ENCODE results near the gene RAB11FIP4.

RAB11FIP4 gene

GRCh38 chr17:31416503-31416923 is 25.0 kb downstream of the RAB11FIP4 start:
- Histone ChIP-seq H3K4me3 (ENCODE audit: low read depth in 1 of 2, low read length in 2 of 2) (no peak overlapping the region), H3K4me1 (ENCODE audit: insufficient read depth, low read length) (no peaks in the 10 kb centered on the region), H4K20me1 (ENCODE audit: insufficient read depth, low read length) (no peaks in the 10 kb centered on the region; the same call in 1 of the 2 replicates), H3K27me3 (ENCODE audit: insufficient read depth, low read length, poor library complexity) (peaks cover 12% of the 10 kb centered on the region), H3K36me3 (ENCODE audit: insufficient read depth, low read length) (no peaks in the 10 kb centered on the region), H3K79me2 (ENCODE audit: insufficient read depth, low read length) (no peaks in the 10 kb centered on the region), H3K9me3 (ENCODE audit: insufficient read depth, low read length, severe bottlenecking) (no peaks in the 10 kb centered on the region), H2AFZ (ENCODE audit: low read depth, low read length) (no peak overlapping the region), H3K27ac (ENCODE audit: low read length) (no peak overlapping the region), H3K9ac (ENCODE audit: low read depth, low read length) (no peak overlapping the region), H3K4me2 (ENCODE audit: insufficient read depth, low read length) (no peak overlapping the region)
- no peak for DNase-seq
- TF ChIP-seq EZH2 (IDR thresholded peaks at IDR 0.05; ENCODE audit: borderline replicate concordance, low read depth, low read length, severe bottlenecking) = no peak
- TF ChIP-seq CTCF (IDR thresholded peaks at IDR 0.05; ENCODE audit: borderline replicate concordance, extremely low read depth, low read length, poor library complexity, severe bottlenecking) = no peak
- ATAC-seq (ENCODE audit: insufficient read depth, low read depth) = no peak

- TF ChIP-seq EZH2 (IDR thresholded peaks at IDR 0.05; ENCODE audit: borderline replicate concordance, low read depth, low read length, severe bottlenecking) (no peak), CTCF (IDR thresholded peaks at IDR 0.05; ENCODE audit: borderline replicate concordance, extremely low read depth, low read length, poor library complexity, severe bottlenecking) (no peak)
- Histone ChIP-seq H3K4me3 (ENCODE audit: low read depth in 1 of 2, low read length in 2 of 2) (no peak overlapping the region), H2AFZ (ENCODE audit: low read depth, low read length) (no peak overlapping the region), H3K4me1 (ENCODE audit: insufficient read depth, low read length) (no peaks in the 10 kb centered on the region), H3K9ac (ENCODE audit: low read depth, low read length) (no peak overlapping the region), H3K27ac (ENCODE audit: low read length) (no peak overlapping the region), H3K9me3 (ENCODE audit: insufficient read depth, low read length, severe bottlenecking) (no peaks in the 10 kb centered on the region), H3K79me2 (ENCODE audit: insufficient read depth, low read length) (no peaks in the 10 kb centered on the region), H3K27me3 (ENCODE audit: insufficient read depth, low read length, poor library complexity) (peaks cover 9% of the 10 kb centered on the region), H3K4me2 (ENCODE audit: insufficient read depth, low read length) (no peak overlapping the region), H3K36me3 (ENCODE audit: insufficient read depth, low read length) (no peaks in the 10 kb centered on the region), H4K20me1 (ENCODE audit: insufficient read depth, low read length) (no peaks in the 10 kb centered on the region; the same call in 1 of the 2 replicates)
- no peak for DNase-seq
- no peak for ATAC-seq (ENCODE audit: insufficient read depth, low read depth)
Observed at GRCh38 chr17:31417051-31417792, 25.7 kb downstream of the RAB11FIP4 start.

- Histone ChIP-seq H3K27me3 (ENCODE audit: insufficient read depth, low read length, poor library complexity) (no peaks in the 10 kb centered on the region), H3K4me2 (ENCODE audit: insufficient read depth, low read length) (no peak overlapping the region), H3K9me3 (ENCODE audit: insufficient read depth, low read length, severe bottlenecking) (no peaks in the 10 kb centered on the region), H2AFZ (ENCODE audit: low read depth, low read length) (no peak overlapping the region), H3K9ac (ENCODE audit: low read depth, low read length) (no peak overlapping the region), H3K4me3 (ENCODE audit: low read depth in 1 of 2, low read length in 2 of 2) (no peak overlapping the region), H3K79me2 (ENCODE audit: insufficient read depth, low read length) (no peaks in the 10 kb centered on the region), H3K36me3 (ENCODE audit: insufficient read depth, low read length) (no peaks in the 10 kb centered on the region), H4K20me1 (ENCODE audit: insufficient read depth, low read length) (no peaks in the 10 kb centered on the region), H3K4me1 (ENCODE audit: insufficient read depth, low read length) (no peaks in the 10 kb centered on the region), H3K27ac (ENCODE audit: low read length) (no peak overlapping the region)
- TF ChIP-seq EZH2 (IDR thresholded peaks at IDR 0.05; ENCODE audit: borderline replicate concordance, low read depth, low read length, severe bottlenecking) = no peak
- no peak for TF ChIP-seq CTCF (IDR thresholded peaks at IDR 0.05; ENCODE audit: borderline replicate concordance, extremely low read depth, low read length, poor library complexity, severe bottlenecking)
- ATAC-seq (ENCODE audit: insufficient read depth, low read depth) = no peak
- DNase-seq = no peak
Observed at GRCh38 chr17:31418773-31419350, 27.4 kb downstream of the RAB11FIP4 start.
